SH-SY5Y (cell line): Measurements from ENCODE around the gene OR13G1.

ENCODE experiments used
- GATA2 ChIP-seq: IDR thresholded peaks from 2 replicates; pipeline ENCODE4 v1.6.1; 2011; ENCODE audit warnings: mild to moderate bottlenecking, low read depth, low read length
- GATA3 ChIP-seq: IDR thresholded peaks from 2 replicates; pipeline ENCODE4 v1.6.1; 2011; ENCODE audit warnings: low read depth, mild to moderate bottlenecking, low read length, moderate library complexity

Gene OR13G1

DNA sequence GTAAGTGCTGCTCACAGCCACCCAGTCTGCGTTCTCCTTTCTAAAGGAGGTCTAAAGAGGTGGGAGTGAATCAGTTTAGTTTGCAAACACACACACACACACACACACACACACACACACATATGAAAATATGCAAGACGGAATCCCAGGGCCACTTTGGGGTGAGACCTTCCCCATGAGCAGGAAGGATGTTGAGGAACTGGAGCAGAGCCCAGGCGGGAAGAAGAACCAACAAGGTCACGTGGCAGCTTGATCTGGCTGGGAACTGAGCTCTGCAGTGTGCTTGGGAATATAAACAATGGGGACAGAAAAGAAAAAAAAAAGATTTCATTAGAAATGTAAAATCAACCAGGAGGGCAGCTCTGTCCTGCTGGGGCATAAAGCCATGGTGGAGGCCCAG, 41.5 kb downstream of the OR13G1 start:
- no peak for TF ChIP-seq GATA3
- TF ChIP-seq GATA2: no peak

DNA sequence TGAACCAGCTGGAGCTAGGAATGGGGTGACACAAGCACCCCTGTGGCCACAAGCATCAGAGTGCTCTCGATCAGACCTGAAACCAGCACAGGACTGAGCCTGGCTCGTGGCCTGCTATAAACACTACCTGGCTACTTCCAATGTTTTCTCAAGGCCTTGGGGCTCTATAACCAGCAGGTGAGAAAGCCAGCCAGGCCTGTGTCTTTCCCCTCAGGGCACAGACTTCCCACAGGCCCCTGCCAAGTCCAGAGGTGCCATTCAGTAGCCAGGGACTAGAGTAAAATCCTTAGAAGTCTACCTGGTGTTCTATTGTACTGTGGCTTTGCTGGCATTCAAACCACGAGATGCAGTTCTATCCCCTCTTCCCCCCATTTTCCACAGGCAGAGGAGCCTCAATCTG, 51.6 kb downstream of the OR13G1 start:
- TF ChIP-seq GATA3 (no peak), GATA2 (no peak)
